Left lung (tissue), 10 donors: ENCODE data around the gene FCER2. TPM values are rescaled to one million over a fixed set of nuclear protein-coding genes. Genes with fewer than 3 reads are reported as not detected.

Source experiments
- ATAC-seq: fragments of 200-7000 bp; cut with Tn5 transposase; one replicate; pipeline ENCODE4 v1.9.1; 2020; ENCODE audit warnings: moderate library complexity
- DNase-seq, 4 donors: peaks; one replicate each; pipeline ENCODE4 v3.0.0-alpha.2; 2013 to 2020
- H3K27ac ChIP-seq, 2 donors: fragments of 200-600 bp; sonication (generic) in 1 of 2; one replicate each; pipeline versions ENCODE4 v1.5.0 to v1.8.0; 2020 to 2021
- H3K27me3 ChIP-seq, 2 donors: fragments of 200-600 bp; sonication (generic) in 1 of 2; one replicate each; pipeline versions ENCODE4 v1.5.0 to v1.8.0; 2020 to 2021
- H3K36me3 ChIP-seq, 2 donors: fragments of 200-600 bp; sonication (generic) in 1 of 2; one replicate each; pipeline versions ENCODE4 v1.5.0 to v1.8.0; 2020 to 2021
- H3K4me1 ChIP-seq, 2 donors: fragments of 200-600 bp; one replicate each; pipeline ENCODE4 v1.8.0; 2021
- H3K4me3 ChIP-seq, 2 donors: fragments of 200-600 bp; sonication (generic) in 1 of 2; one replicate each; pipeline versions ENCODE4 v1.5.0 to v1.8.0; 2020 to 2021; ENCODE audit warnings: mild to moderate bottlenecking in 1 of 2
- H3K9me3 ChIP-seq, 2 donors: fragments of 200-600 bp; sonication (generic) in 1 of 2; one replicate each; pipeline versions ENCODE4 v1.5.0 to v1.8.0; 2020 to 2021
- CTCF ChIP-seq, 2 donors: fragments of 200-600 bp; sonication (generic) in 1 of 2; IDR thresholded peaks; one replicate each; pipeline versions ENCODE4 v1.5.0 to v1.8.0; 2021; ENCODE audit warnings: antibody characterized with exemption in 2 of 2
- intact Hi-C, 2 donors: fragments of 100-400 bp; cut with DNase I; formaldehyde crosslinking; loops; one replicate each; pipeline versions ENCODE4 v1.11.2 to v1.14.2; 2022
- polyA plus RNA-seq, 6 donors: library from polyadenylated mRNA; unstranded; fragments of 120-200 nt; gene quantifications; one replicate each; pipeline ENCODE4 v1.2.1, GENCODE V29; 2013; ENCODE audit not compliant: insufficient read length in 6 of 6
- total RNA-seq, 2 donors: library from RNA; stranded (reverse); fragmentation: NEBNext Ultra II Directional; extraction: Animal tissue kit (Norgen Biotek cat#: 25700); gene quantifications; one replicate each; pipeline ENCODE4 v1.2.1, GENCODE V29; 2021
- donor health status: DM: no; HTN: yes; CAD: no.
- donor health status: DM: no; HTN: no; CAD: no.

FCER2 gene
- total and polyA plus RNA-seq, 8 donors: 0.27 to 0.73 (median 0.54) TPM

- H3K27me3 ChIP-seq: peaks cover 0 to 38% of the 10 kb centered on the region in 2 donors
- intact Hi-C loops: no loop called here
- peaks cover 0 to 30% of the 10 kb centered on the region in 2 donors for H3K4me1 ChIP-seq
- no peak overlapping the region for H3K4me3 ChIP-seq
- DNase-seq: no peak
- no peak for TF ChIP-seq CTCF (IDR thresholded peaks at IDR 0.05)
- no peak overlapping the region for H3K27ac ChIP-seq
- no peaks in the 10 kb centered on the region for H3K36me3 ChIP-seq
- ATAC-seq: no peak
- no peaks in the 10 kb centered on the region for H3K9me3 ChIP-seq
Observed at GRCh38 chr19:7701049-7701653, 780 bp downstream of the FCER2 start.

- H3K27me3 ChIP-seq: peaks cover 0 to 44% of the 10 kb centered on the region in 2 donors
- TF ChIP-seq CTCF (IDR thresholded peaks at IDR 0.05): no peak
- H3K4me1 ChIP-seq: peaks cover 0 to 15% of the 10 kb centered on the region in 2 donors
- H3K36me3 ChIP-seq: no peaks in the 10 kb centered on the region
- no peak overlapping the region for H3K4me3 ChIP-seq
- DNase-seq (no peak), ATAC-seq (no peak)
- intact Hi-C loops: no loop called here
- no peaks in the 10 kb centered on the region for H3K9me3 ChIP-seq
- H3K27ac ChIP-seq: no peak overlapping the region
Observed at GRCh38 chr19:7699417-7700401, 2.2 kb downstream of the FCER2 start.

- H3K27ac ChIP-seq: no peak overlapping the region
- ATAC-seq: no peak
- H3K9me3 ChIP-seq: no peaks in the 10 kb centered on the region
- H3K4me3 ChIP-seq: no peak overlapping the region
- DNase-seq: no peak
- TF ChIP-seq CTCF (IDR thresholded peaks at IDR 0.05): no peak
- no peaks in the 10 kb centered on the region for H3K36me3 ChIP-seq
- peaks cover 0 to 8% of the 10 kb centered on the region in 2 donors for H3K4me1 ChIP-seq
- H3K27me3 ChIP-seq: peaks cover 0 to 44% of the 10 kb centered on the region in 2 donors
- intact Hi-C loops: no loop called here
Observed at GRCh38 chr19:7699003-7699402, 2.9 kb downstream of the FCER2 start.

DNA sequence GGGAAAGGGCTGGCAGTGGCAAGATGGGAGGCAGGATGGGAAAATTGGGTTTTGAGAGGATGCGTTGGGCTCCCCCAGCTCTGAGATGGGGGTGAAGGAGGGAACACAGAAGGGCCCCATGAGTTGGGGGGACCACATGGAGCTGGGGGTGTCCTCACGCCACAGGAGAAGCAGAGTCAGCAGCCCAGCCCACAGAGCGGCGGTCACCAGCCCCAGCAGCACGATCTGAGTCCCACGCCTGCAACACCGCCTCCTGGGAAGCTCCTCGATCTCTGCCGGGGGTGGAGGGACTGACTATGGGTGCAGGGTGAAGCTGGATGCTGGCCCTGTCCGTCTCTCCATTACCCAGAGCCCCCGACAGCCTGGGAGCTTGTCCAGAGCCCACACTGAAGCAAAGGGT is 3.3 kb downstream of the FCER2 start:
- no peaks in the 10 kb centered on the region for H3K9me3 ChIP-seq
- intact Hi-C loops: no loop called here
- no peak for TF ChIP-seq CTCF (IDR thresholded peaks at IDR 0.05)
- ATAC-seq: no peak
- no peak for DNase-seq
- H3K36me3 ChIP-seq: no peaks in the 10 kb centered on the region
- peaks cover 0 to 8% of the 10 kb centered on the region in 2 donors for H3K4me1 ChIP-seq
- H3K27ac ChIP-seq: no peak overlapping the region
- H3K4me3 ChIP-seq: no peak overlapping the region
- H3K27me3 ChIP-seq: peaks cover 0 to 44% of the 10 kb centered on the region in 2 donors

- Histone ChIP-seq H3K4me1 (peaks cover 0 to 8% of the 10 kb centered on the region in 2 donors), H3K36me3 (no peaks in the 10 kb centered on the region), H3K4me3 (no peak overlapping the region), H3K27ac (no peak overlapping the region), H3K27me3 (peaks cover 0 to 44% of the 10 kb centered on the region in 2 donors), H3K9me3 (no peaks in the 10 kb centered on the region)
- TF ChIP-seq CTCF (IDR thresholded peaks at IDR 0.05): no peak
- DNase-seq: no peak
- intact Hi-C loops: no loop called here
- no peak for ATAC-seq
Observed at GRCh38 chr19:7697721-7698287, 4.1 kb downstream of the FCER2 start.
